Esophagus squamous epithelium (tissue), 4 donors: ENCODE data around the gene IDS.
"Not testable (repeated sequence)": the region's sequence is repeated elsewhere in the genome, so short reads cannot be mapped to it uniquely, and the experiment has no call there.

Experiments used
- POLR2A ChIP-seq, 4 donors: fragments of 450-650 bp; IDR thresholded peaks; one replicate each; pipeline ENCODE4 v1.6.1; 2017; ENCODE audit warnings: antibody characterized with exemption in 4 of 4, mild to moderate bottlenecking in 4 of 4, moderate library complexity in 3 of 4
- TF ChIP-seq, protein P1 (sequence below), 6 experiments: fragments of 450-650 bp in 4 of 6; fragments of 200-600 bp in 2 of 6; sonication (generic) in 2 of 6; IDR thresholded peaks; one replicate each; pipeline ENCODE4 v1.5.1; 2016 to 2019; ENCODE audit warnings: antibody characterized with exemption in 6 of 6, mild to moderate bottlenecking in 4 of 6, moderate library complexity in 4 of 6

GRCh38 chrX:149546962-149547361 lies 41.9 kb upstream of the IDS start:
- TF ChIP-seq, protein P1, sequence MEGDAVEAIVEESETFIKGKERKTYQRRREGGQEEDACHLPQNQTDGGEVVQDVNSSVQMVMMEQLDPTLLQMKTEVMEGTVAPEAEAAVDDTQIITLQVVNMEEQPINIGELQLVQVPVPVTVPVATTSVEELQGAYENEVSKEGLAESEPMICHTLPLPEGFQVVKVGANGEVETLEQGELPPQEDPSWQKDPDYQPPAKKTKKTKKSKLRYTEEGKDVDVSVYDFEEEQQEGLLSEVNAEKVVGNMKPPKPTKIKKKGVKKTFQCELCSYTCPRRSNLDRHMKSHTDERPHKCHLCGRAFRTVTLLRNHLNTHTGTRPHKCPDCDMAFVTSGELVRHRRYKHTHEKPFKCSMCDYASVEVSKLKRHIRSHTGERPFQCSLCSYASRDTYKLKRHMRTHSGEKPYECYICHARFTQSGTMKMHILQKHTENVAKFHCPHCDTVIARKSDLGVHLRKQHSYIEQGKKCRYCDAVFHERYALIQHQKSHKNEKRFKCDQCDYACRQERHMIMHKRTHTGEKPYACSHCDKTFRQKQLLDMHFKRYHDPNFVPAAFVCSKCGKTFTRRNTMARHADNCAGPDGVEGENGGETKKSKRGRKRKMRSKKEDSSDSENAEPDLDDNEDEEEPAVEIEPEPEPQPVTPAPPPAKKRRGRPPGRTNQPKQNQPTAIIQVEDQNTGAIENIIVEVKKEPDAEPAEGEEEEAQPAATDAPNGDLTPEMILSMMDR (IDR thresholded peaks at IDR 0.05), result not testable (repeated sequence)
- TF ChIP-seq POLR2A (IDR thresholded peaks at IDR 0.05), result not testable (repeated sequence)
